SHP77 treated with DMSO at 0.1 percent for 48 hours (cell line): ENCODE results near the gene EXOC1.
A peak's percentile ranks its signal among the peaks of the same experiment; 100 is the strongest.

ENCODE experiments used
- DNase-seq: peaks from one replicate; lab custom pipeline; 2025; lab: John Stamatoyannopoulos, UW

The EXOC1 gene

DNA sequence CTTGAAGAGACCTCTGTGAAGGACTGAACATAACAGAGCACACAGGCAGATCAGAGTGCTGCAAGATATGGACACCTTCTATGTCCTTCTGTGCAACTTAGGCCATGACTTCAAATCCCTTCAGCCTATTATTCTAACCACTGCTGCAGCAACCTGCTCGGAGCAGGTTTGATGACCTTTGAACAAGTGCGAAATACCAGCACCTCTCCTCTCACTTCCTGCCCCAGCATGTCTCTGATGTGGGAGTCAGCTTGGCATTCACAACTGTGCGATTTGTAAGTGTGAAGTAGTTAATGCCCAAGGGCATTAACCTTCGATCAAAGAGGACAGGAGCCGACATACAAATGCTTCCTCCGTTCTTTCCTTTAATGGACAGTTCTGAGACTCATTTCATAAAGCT, 1.6 kb upstream of the EXOC1 start:
- DNase-seq: no peak

DNA sequence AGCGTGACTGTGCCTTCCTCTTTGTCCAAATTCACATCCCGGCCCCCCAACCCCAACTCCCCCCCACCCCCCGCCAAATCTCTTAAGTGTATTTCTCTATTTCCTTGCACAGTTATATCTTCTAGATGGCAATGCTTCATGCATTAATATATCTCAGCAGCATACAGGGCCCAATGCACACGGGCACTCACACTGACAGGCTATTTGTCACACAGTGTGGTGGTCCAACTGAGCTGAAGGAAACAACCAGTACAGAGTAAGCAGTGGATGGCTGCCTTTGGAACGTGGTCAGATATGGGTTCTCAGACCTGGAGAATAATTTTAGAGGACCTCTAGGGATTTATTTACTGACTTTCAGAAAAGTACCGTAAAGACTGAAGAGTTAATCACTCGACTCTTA, 681 bp downstream of the EXOC1 start:
- DNase-seq: no peak

DNA sequence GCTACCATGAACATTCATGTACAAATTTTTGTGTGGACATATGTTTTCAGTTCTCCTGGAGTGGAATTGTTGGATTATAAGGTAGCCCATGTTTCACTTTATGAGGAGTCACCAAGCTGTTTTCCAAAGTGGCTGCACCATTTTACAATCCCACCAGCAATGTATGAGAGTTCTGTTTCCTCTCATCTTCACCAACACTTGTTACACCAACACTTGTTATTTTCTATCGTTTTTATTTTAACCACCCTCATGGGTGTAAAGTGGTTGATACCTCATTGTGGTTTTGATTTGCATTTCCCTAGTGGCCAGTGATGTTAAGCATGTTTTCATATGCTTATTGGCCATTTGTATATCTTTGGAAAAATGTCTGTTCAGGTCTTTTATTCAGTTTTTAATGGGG, 4.1 kb downstream of the EXOC1 start:
- no peak for DNase-seq

DNA sequence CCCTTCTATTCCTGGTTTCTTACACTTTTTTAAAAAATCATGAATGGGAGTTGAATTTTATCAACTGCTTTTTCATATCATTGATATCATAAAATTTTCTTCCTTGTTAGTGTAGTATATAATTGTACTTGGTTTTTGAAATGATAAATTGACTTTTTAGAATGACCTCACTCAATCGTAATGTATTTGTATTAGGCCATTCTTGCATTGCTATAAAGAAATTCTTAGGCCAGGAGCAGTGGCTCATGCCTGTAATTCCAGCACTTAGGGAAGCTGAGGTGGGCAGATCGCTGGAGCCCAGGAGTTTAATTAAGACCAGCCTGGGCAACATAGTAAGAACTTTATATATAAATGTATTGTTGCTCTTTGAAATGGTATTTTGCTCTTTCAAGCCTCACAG, 6.3 kb downstream of the EXOC1 start:
- no peak for DNase-seq

GRCh38 chr4:55864577-55865223, 11.3 kb downstream of the EXOC1 start:
- no peak for DNase-seq

DNA sequence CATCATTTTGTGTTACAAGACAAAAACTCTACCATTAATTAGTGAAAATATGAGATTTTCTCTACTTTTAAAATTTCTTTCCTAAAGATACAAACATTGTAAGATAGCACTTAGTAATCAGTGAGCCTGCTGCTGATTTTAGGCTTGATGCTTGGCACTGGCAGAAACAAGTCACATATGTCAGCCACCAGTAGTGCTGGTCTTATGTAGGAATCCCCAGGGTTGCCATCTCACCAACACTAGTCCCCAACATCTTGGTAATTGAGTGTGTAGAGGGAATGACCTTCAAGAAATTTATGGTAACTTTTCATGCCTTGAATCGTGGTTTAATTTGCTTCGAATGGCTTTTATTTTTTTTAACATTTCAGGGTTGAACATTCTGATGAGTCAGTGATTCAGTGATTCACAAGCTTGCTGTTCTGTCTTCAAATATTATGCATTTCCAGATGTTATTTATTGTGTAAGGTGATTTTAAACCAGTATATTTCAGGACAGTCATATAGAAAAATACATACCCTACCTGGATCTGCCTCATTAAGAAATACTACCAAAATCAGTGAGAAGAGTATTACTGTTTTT, 11.9 kb downstream of the EXOC1 start:
- no peak for DNase-seq

DNA sequence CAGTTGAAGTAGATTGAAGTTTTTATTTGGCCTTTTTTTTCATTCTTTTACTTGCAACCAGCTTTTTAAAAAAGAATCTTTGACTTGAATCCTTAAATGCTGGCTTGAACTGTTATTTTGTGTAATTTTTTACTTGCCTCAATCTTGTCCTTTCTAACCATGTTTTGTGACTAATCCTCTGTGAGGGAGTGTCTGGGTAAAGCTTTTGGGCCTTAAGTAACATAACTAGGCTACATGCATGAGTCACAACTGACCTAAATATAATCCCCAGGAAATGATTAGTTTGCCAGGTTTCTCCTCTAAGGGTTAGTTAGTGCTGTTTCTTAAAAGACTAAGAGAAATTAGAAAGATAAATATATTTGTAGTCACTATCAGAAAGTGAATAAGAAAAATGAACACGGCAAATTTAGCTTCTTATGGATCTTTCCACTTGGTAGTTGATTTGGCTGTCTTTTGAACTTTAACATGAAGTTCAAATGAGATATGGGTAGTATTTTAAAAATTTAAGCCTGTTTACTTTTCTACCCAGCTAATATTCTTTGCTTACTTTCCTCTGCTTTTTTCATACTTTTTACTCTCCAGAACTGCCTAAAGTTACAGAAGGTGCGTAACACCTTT, 13.0 kb downstream of the EXOC1 start:
- DNase-seq: no peak

GRCh38 chr4:55866973-55867574, 13.6 kb downstream of the EXOC1 start:
- DNase-seq: peak; percentile 80

GRCh38 chr4:55868581-55869090, 15.2 kb downstream of the EXOC1 start:
- no peak for DNase-seq

DNA sequence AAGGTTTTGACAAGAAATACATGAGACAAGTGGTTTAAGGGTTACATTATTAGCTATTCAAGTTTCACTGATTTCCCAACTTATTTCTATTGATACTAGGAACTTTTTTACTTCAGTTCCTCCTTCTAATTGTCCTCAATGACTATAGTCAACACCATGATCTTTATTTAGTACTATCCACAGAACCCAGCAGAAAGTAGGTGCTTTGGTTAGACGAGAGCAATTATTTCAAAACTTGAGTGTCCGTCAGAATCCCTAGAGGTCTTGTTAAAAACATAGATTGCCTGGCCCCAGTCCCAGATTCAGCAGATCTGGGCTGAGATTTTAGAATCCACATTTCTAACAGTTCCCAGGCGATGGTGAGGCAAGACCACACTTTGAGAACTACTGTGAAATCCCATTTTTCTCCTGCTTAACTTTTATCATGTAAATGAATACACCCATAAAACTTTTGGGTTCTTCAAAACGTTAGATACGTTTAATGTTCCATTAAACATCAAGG, 17.9 kb downstream of the EXOC1 start:
- no peak for DNase-seq

- no peak for DNase-seq
Observed at GRCh38 chr4:55874831-55875230, 21.4 kb downstream of the EXOC1 start.

- no peak for DNase-seq
Observed at GRCh38 chr4:55876387-55876786, 22.9 kb downstream of the EXOC1 start.

GRCh38 chr4:55879224-55879623, 25.8 kb downstream of the EXOC1 start:
- DNase-seq: no peak

DNA sequence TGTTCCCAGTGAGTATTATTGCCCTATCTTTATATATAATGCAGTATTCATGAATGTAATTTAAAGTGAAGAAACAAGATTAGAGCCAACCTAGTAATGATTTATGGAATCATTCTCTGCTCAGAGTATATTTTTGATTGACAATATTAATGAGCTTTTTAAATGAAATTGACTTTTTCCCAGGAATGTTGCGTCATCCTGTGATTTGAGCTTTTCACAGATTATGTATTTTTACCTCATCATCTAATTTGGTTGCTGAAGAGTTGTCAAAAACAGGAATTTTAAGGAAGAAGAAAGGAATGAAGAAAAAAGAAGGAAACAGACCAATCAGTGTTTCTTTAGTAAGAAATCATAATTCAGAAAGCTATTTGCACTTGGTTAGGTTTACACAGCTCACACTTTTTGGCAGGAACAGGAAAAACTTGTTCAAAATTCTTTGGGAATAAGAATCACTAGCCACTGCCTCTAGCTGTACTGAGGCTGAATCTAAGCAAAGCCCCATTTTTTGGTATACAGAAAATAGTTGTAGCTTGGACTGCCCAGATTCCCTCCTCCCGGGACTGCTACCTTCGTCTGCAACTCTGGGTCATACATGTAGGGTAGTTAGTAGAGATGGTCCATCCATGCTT, 27.3 kb downstream of the EXOC1 start:
- DNase-seq: no peak

- DNase-seq: no peak
Observed at GRCh38 chr4:55884093-55884850, 30.8 kb downstream of the EXOC1 start.

GRCh38 chr4:55884851-55885219, 31.4 kb downstream of the EXOC1 start:
- DNase-seq: no peak

DNA sequence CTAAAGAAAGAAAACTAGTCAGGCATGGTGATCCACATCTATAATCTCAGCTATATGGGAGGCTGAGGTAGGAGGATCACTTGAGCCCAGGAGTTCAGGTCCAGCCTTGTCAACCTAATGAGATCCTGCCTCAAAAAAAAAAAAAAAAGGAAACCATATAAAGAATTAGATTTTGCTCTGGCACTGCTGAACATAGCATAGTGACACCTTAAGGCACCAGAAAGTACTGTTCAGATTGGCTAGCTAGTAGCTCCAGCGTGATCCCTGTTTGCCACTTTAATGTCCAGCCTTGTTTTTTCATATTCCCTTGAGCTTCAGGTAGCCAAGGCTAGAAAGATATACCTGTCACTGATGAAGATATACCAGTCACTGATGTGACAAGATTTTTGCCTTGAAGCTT, 34.1 kb downstream of the EXOC1 start:
- DNase-seq: no peak

DNA sequence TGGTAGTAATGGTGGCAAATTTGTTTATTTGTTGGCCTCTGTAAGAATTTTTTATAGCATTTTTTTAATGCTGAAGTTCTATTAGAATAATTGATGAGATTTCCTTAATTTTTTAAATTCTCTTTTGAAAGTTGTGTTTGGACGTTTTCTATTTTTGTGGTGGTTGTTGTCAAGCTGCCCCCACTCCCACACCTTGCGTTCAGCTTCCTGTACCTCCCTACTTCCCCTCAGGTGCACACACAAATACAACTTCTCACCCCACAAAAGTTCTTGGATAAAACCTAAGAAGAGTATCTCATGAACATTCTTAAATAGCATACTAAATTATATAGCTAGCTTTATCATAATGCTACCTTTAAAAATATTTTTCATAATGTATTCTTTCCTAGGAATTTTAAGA, 38.7 kb downstream of the EXOC1 start:
- no peak for DNase-seq

DNA sequence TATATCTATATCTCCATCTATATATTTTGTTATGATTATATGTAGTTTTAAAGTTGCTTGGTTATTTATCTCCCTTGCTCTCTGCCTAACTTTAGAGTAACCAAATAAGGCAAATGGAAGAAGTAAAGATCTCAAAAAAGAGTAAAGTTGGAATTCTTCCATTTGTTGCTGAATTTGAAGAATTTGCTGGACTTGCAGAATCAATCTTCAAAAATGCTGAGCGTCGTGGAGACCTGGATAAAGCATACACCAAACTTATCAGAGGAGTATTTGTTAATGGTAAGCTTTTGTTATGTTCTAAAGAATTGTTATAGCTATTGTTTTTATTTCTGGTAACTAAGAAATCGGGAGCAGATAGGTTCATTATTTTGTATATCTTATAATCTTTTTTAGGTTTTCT, 43.2 kb downstream of the EXOC1 start:
- DNase-seq: no peak

GRCh38 chr4:55902677-55903076, 49.2 kb downstream of the EXOC1 start:
- DNase-seq: no peak

GRCh38 chr4:55903577-55903976, 50.1 kb downstream of the EXOC1 start:
- no peak for DNase-seq

DNA sequence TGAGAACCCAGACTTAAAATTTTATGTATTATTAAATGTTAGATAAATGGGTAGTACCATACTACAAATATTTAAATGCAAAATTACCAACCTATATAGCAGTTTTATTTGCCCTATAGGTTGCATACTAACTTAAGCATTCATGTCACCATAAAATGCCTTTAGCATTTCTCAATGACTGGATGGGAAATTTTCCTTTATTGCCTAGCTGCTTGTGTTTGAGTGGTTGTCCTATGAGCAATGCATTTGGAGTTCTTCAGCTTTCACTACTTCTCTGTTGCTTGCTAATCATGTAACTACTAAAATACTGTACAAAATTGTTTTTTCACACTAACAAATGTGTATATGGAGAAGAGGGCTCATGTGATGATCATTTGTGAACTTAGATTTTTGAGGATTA, 51.1 kb downstream of the EXOC1 start:
- DNase-seq: no peak
